GM19455 (cell line): Measurements from ENCODE around the gene PAM16.

ENCODE experiments used
- ATAC-seq: cut with Tn5 transposase; IDR thresholded peaks from one replicate; pipeline ENCODE4 v1.9.1; 2021; ENCODE audit not compliant: unreplicated experiment

PAM16 gene

GRCh38 chr16:4307215-4308037, 43.7 kb downstream of the PAM16 start:
- ATAC-seq: peak; percentile 89

GRCh38 chr16:4306470-4307214, 44.5 kb downstream of the PAM16 start:
- ATAC-seq: no peak

- ATAC-seq: no peak
Measured at GRCh38 chr16:4303973-4304372, 47.1 kb downstream of the PAM16 start.

- ATAC-seq: no peak
Measured at GRCh38 chr16:4301968-4302367, 49.2 kb downstream of the PAM16 start.

- no peak for ATAC-seq
Measured at GRCh38 chr16:4301177-4301576, 49.9 kb downstream of the PAM16 start.

GRCh38 chr16:4298761-4299522, 52.2 kb downstream of the PAM16 start:
- ATAC-seq: no peak

GRCh38 chr16:4297480-4297879, 53.6 kb downstream of the PAM16 start:
- no peak for ATAC-seq

- no peak for ATAC-seq
Measured at GRCh38 chr16:4295581-4295980, 55.5 kb downstream of the PAM16 start.

GRCh38 chr16:4293822-4294457, 57.2 kb downstream of the PAM16 start:
- no peak for ATAC-seq

GRCh38 chr16:4293181-4293716, 57.9 kb downstream of the PAM16 start:
- ATAC-seq: no peak

- ATAC-seq: no peak
Measured at GRCh38 chr16:4291699-4292098, 59.4 kb downstream of the PAM16 start.
